ENCODE results near the gene LRMDA. TPM values are rescaled to one million over a fixed set of nuclear protein-coding genes. Genes with fewer than 3 reads are reported as not detected.
A peak's percentile ranks its signal among the peaks of the same experiment; 100 is the strongest.

Gene LRMDA
- total RNA-seq, 4 donors from 2014 or later: 1.4 to 23.1 (median 3.6) TPM

GRCh38 chr10:75406462-75407223, 24.8 kb upstream of the LRMDA start:
- Histone ChIP-seq H3K4me1 (peaks cover 0 to 23% (median 8%) of the 10 kb centered on the region in 4 donors), H3K27ac (no peak overlapping the region), H3K4me3 (no peak overlapping the region), H3K36me3 (no peaks in the 10 kb centered on the region), H3K27me3 (no peaks in the 10 kb centered on the region), H3K9me3 (no peaks in the 10 kb centered on the region)
- TF ChIP-seq, protein P1, sequence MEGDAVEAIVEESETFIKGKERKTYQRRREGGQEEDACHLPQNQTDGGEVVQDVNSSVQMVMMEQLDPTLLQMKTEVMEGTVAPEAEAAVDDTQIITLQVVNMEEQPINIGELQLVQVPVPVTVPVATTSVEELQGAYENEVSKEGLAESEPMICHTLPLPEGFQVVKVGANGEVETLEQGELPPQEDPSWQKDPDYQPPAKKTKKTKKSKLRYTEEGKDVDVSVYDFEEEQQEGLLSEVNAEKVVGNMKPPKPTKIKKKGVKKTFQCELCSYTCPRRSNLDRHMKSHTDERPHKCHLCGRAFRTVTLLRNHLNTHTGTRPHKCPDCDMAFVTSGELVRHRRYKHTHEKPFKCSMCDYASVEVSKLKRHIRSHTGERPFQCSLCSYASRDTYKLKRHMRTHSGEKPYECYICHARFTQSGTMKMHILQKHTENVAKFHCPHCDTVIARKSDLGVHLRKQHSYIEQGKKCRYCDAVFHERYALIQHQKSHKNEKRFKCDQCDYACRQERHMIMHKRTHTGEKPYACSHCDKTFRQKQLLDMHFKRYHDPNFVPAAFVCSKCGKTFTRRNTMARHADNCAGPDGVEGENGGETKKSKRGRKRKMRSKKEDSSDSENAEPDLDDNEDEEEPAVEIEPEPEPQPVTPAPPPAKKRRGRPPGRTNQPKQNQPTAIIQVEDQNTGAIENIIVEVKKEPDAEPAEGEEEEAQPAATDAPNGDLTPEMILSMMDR (IDR thresholded peaks at IDR 0.05): no peak
- TF ChIP-seq POLR2A (IDR thresholded peaks at IDR 0.05): no peak
- DNase-seq: no peak

- TF ChIP-seq, protein P1 (IDR thresholded peaks at IDR 0.05): no peak
- no peak for TF ChIP-seq POLR2A (IDR thresholded peaks at IDR 0.05)
- Histone ChIP-seq H3K4me1 (peaks cover 0 to 23% (median 8%) of the 10 kb centered on the region in 4 donors), H3K9me3 (no peaks in the 10 kb centered on the region), H3K4me3 (peak overlapping the region in 3 of 4 donors; percentile 4 to 76 (median 49)), H3K27me3 (no peaks in the 10 kb centered on the region), H3K27ac (peak overlapping the region in 2 of 4 donors; percentile 67 to 84), H3K36me3 (no peaks in the 10 kb centered on the region)
- no peak for DNase-seq
Observed at GRCh38 chr10:75407224-75407712, 24.2 kb upstream of the LRMDA start.

DNA sequence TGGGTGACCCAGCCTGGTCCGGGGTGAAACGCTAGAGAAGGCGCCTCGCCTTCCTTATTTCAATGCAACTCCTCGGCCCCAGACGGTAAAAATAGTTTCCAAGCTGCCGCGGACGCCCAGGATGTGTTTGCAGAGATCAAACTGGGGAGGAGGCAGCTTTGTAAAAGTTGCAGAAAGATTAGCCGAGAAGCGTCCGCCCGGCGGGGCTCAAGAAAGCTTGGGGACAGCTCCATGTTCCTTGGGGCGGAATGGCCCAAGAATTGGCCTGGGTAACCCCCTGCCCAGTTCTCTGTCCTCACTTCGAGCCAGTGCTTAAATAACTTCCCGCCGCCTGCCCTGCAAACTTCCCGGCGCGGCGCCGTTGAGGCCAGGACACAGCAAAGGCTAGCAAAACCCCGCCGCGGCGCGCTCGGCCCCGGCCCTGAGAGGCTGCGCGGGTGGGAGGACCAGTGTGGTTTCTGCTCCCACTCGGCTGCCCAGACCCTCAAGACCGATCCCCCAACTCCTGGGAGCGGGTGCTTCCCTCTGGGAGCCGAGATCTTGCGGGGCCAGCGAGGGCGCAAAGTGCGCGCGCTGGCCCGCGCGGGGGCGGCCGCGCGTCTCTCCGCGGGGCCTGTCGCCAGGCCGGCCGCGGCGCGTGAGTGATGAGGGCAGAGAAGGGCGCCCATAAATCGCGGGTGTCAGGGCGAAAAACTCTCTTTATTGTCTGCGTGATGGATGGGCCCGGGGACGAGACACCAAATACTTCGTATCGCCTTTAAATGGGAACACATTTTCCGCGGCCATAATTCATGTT, 23.5 kb upstream of the LRMDA start:
- Histone ChIP-seq H3K36me3 (no peaks in the 10 kb centered on the region), H3K4me3 (peak overlapping the region; percentile 49 to 93 (median 65)), H3K4me1 (peaks cover 0 to 23% (median 8%) of the 10 kb centered on the region in 4 donors), H3K27me3 (no peaks in the 10 kb centered on the region), H3K9me3 (no peaks in the 10 kb centered on the region), H3K27ac (peak overlapping the region; percentile 50 to 84 (median 69))
- no peak for DNase-seq
- TF ChIP-seq, protein P1 (IDR thresholded peaks at IDR 0.05): no peak
- TF ChIP-seq POLR2A (IDR thresholded peaks at IDR 0.05): no peak

- DNase-seq: no peak
- peaks cover 0 to 20% (median 8%) of the 10 kb centered on the region in 4 donors for H3K4me1 ChIP-seq
Observed at GRCh38 chr10:75408509-75408875, 22.9 kb upstream of the LRMDA start.

More at GRCh38 chr10:75408509-75408875, 22.9 kb upstream of the LRMDA start:
- Histone ChIP-seq H3K36me3 (no peaks in the 10 kb centered on the region), H3K27me3 (no peaks in the 10 kb centered on the region), H3K9me3 (no peaks in the 10 kb centered on the region), H3K4me3 (peak overlapping the region; percentile 49 to 93 (median 65)), H3K27ac (peak overlapping the region; percentile 50 to 84 (median 69))
- TF ChIP-seq, protein P1 (IDR thresholded peaks at IDR 0.05): no peak
- TF ChIP-seq POLR2A (IDR thresholded peaks at IDR 0.05): no peak
